Naive thymus-derived CD4-positive, alpha-beta T cell (primary cell): ENCODE data around the gene TCP1. TPM values are rescaled to one million over a fixed set of nuclear protein-coding genes. Genes with fewer than 3 reads are reported as not detected.
"Not testable (repeated sequence)": the region's sequence is repeated elsewhere in the genome, so short reads cannot be mapped to it uniquely, and the experiment has no call there.

Experiments
- ATAC-seq: fragments of 150-1000 bp; cut with Tn5 transposase; 2 replicates; pipeline ENCODE4 v1.10.0; 2021; ENCODE audit warnings: mild to moderate bottlenecking, moderate library complexity
- CTCF ChIA-PET: fragments of 350-600 bp; sonication (Branson Sonifier 250); formaldehyde crosslinking; loops from one replicate; lab custom pipeline; 2021; ENCODE audit warnings: antibody characterized with exemption; lab: Charles Lee
- POLR2A ChIA-PET: fragments of 350-600 bp; sonication (Branson Sonifier 250); formaldehyde crosslinking; loops from one replicate; lab custom pipeline; 2021; ENCODE audit warnings: antibody characterized with exemption, inconsistent platforms; lab: Charles Lee
- DNase-seq, 9 donors: peaks; one replicate each; pipeline versions ENCODE4 v3.0.0 to v3.0.0-alpha.2; 2020 to 2022; ENCODE audit warnings: mixed read lengths in 1 of 9
- H3K27ac ChIP-seq: one replicate; pipeline ENCODE4 v1.7.0; 2013; ENCODE audit warnings: mild to moderate bottlenecking, low read depth, low read length, moderate library complexity
- H3K27me3 ChIP-seq, 2 donors: one replicate each; pipeline ENCODE4 v1.7.0; 2013; ENCODE audit warnings: low read length in 2 of 2, mild to moderate bottlenecking in 2 of 2, moderate library complexity in 2 of 2; ENCODE audit not compliant: control insufficient read depth in 2 of 2, insufficient read depth in 2 of 2
- H3K36me3 ChIP-seq, 3 experiments: 1 replicate in 2 of 3; 2 replicates in 1 of 3; pipeline ENCODE4 v1.7.0; 2013; ENCODE audit warnings: low read length in 3 of 3, mild to moderate bottlenecking in 3 of 3, moderate library complexity in 1 of 3; ENCODE audit not compliant: insufficient read depth in 3 of 3, control insufficient read depth in 2 of 3
- H3K4me1 ChIP-seq, 2 donors: one replicate each; pipeline ENCODE4 v1.7.0; 2013; ENCODE audit warnings: low read length in 2 of 2, mild to moderate bottlenecking in 2 of 2, moderate library complexity in 1 of 2; ENCODE audit not compliant: control insufficient read depth in 2 of 2, insufficient read depth in 2 of 2
- H3K4me3 ChIP-seq: 2 replicates; pipeline ENCODE4 v1.7.0; 2013; ENCODE audit warnings: mild to moderate bottlenecking, low read length
- H3K9me3 ChIP-seq, 3 experiments: 1 replicate in 2 of 3; 2 replicates in 1 of 3; pipeline ENCODE4 v1.7.0; 2013; ENCODE audit warnings: low read length in 3 of 3; ENCODE audit not compliant: control insufficient read depth in 2 of 3
- H3K27ac Mint-ChIP-seq, 9 donors: one replicate each; pipeline ENCODE4 v1.8.0; 2020 to 2022; ENCODE audit warnings: mixed read lengths in 9 of 9, mild to moderate bottlenecking in 8 of 9, moderate library complexity in 5 of 9, inconsistent platforms in 2 of 9
- H3K27me3 Mint-ChIP-seq, 5 donors: one replicate each; pipeline ENCODE4 v1.8.0; 2021 to 2022; ENCODE audit warnings: mixed read lengths in 5 of 5, mild to moderate bottlenecking in 1 of 5
- H3K36me3 Mint-ChIP-seq, 5 donors: one replicate each; pipeline ENCODE4 v1.8.0; 2020 to 2022; ENCODE audit warnings: mixed read lengths in 5 of 5, mild to moderate bottlenecking in 3 of 5, inconsistent platforms in 1 of 5
- H3K4me1 Mint-ChIP-seq, 7 donors: one replicate each; pipeline ENCODE4 v1.8.0; 2020 to 2022; ENCODE audit warnings: mixed read lengths in 7 of 7, mild to moderate bottlenecking in 3 of 7, inconsistent platforms in 1 of 7
- H3K4me3 Mint-ChIP-seq, 10 donors: one replicate each; pipeline ENCODE4 v1.8.0; 2020 to 2022; ENCODE audit warnings: mild to moderate bottlenecking in 10 of 10, mixed read lengths in 10 of 10, moderate library complexity in 6 of 10, inconsistent platforms in 2 of 10
- H3K9me3 Mint-ChIP-seq, 11 donors: one replicate each; pipeline ENCODE4 v1.8.0; 2020 to 2022; ENCODE audit warnings: mixed read lengths in 11 of 11, mild to moderate bottlenecking in 4 of 11, inconsistent platforms in 1 of 11, moderate library complexity in 1 of 11
- intact Hi-C, 2 donors: fragments of 100-400 bp; cut with micrococcal nuclease; formaldehyde crosslinking; loops; one replicate each; pipeline ENCODE4 v1.15.1; 2023
- polyA plus RNA-seq, 2 donors: library from polyadenylated mRNA; unstranded; fragments of 300-500 nt; fragmentation: Illumina TruSeq; gene quantifications; one replicate each; pipeline ENCODE4 v1.2.3, GENCODE V29; 2021
- total RNA-seq, 6 experiments: library from RNA in 5 of 6; stranded (reverse) in 5 of 6; gene quantifications; 1 replicate in 5 of 6; 2 replicates in 1 of 6; pipeline ENCODE4 v1.2.3 and lab custom pipeline; 2021 to 2026

The TCP1 gene
- total and polyA plus RNA-seq, 7 experiments from 2014 or later = 63.3 to 225 (median 150) TPM

GRCh38 chr6:159826968-159827647 is 37.7 kb upstream of the TCP1 start:
- no peak overlapping the region for H3K4me3 Mint-ChIP-seq
- Histone ChIP-seq H3K36me3 (no peaks in the 10 kb centered on the region), H3K9me3 (no peaks in the 10 kb centered on the region), H3K4me3 (no peak overlapping the region), H3K27me3 (no peaks in the 10 kb centered on the region), H3K27ac (no peak overlapping the region), H3K4me1 (peaks cover 0 to 3% of the 10 kb centered on the region in 2 donors)
- H3K27me3 Mint-ChIP-seq = peaks cover 0 to 13% (median 0%) of the 10 kb centered on the region in 5 donors
- intact Hi-C loops = no loop called here
- DNase-seq (no peak), ATAC-seq (no peak)
- ChIA-PET CTCF (no interaction called here), POLR2A (no interaction called here)
- peaks cover 6 to 33% (median 16%) of the 10 kb centered on the region in 7 donors for H3K4me1 Mint-ChIP-seq
- H3K27ac Mint-ChIP-seq = no peak overlapping the region
- H3K36me3 Mint-ChIP-seq = peaks cover 0 to 4% (median 3%) of the 10 kb centered on the region in 5 donors
- H3K9me3 Mint-ChIP-seq = peaks cover 0 to 2% (median 0%) of the 10 kb centered on the region in 11 donors

DNA sequence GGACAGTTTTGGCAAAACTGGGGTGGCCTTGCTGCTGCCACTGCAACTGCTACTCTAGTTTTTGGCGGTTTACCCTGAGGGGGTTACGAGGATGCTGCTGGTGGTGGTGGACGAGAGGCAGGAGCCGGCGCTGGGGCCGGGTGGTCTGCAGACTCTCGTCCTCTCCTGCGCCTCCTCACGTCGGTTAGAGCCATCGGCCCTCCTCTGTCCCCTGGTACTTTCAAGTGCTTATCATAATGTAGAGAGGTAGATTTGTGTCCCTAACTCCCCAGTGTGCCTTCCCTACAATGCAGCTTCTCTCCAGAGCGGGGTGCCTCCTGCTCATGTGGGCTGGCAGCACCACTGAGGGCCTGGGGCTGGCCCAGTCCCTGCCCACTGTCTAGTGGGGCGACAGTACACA is 36.6 kb upstream of the TCP1 start:
- Mint-ChIP-seq H3K36me3 (peaks cover 0 to 4% (median 3%) of the 10 kb centered on the region in 5 donors), H3K4me3 (no peak overlapping the region), H3K27me3 (peaks cover 0 to 6% (median 0%) of the 10 kb centered on the region in 5 donors), H3K4me1 (peaks cover 6 to 29% (median 16%) of the 10 kb centered on the region in 7 donors), H3K9me3 (peaks cover 0 to 2% (median 0%) of the 10 kb centered on the region in 11 donors), H3K27ac (no peak overlapping the region)
- no peaks in the 10 kb centered on the region for H3K36me3 ChIP-seq
- ChIA-PET POLR2A (no interaction called here), CTCF (no interaction called here)
- peaks cover 0 to 11% of the 10 kb centered on the region in 2 donors for H3K4me1 ChIP-seq
- ATAC-seq = no peak
- no peaks in the 10 kb centered on the region for H3K27me3 ChIP-seq
- no peak overlapping the region for H3K27ac ChIP-seq
- H3K9me3 ChIP-seq = no peaks in the 10 kb centered on the region
- intact Hi-C loops = no loop called here
- no peak overlapping the region for H3K4me3 ChIP-seq
- no peak for DNase-seq

- DNase-seq, H3K27ac ChIP-seq, H3K27me3 Mint-ChIP-seq, H3K36me3 Mint-ChIP-seq, H3K4me3 Mint-ChIP-seq, POLR2A ChIA-PET, H3K27me3 ChIP-seq, ATAC-seq, H3K27ac Mint-ChIP-seq, intact Hi-C loops, H3K9me3 Mint-ChIP-seq, H3K9me3 ChIP-seq, H3K4me3 ChIP-seq, H3K36me3 ChIP-seq: not testable (repeated sequence)
- H3K4me1 Mint-ChIP-seq = peaks cover 13 to 38% (median 25%) of the 10 kb centered on the region in 7 donors
- peaks cover 0 to 24% of the 10 kb centered on the region in 2 donors for H3K4me1 ChIP-seq
- CTCF ChIA-PET = interaction anchor here (1.2 kb wide), 1 partner anchor 9 kb away, joined by 3 read pairs; no protein-coding TSS in a partner anchor
These were observed 35.3 kb upstream of the TCP1 start for GRCh38 chr6:159824690-159825089.

- no peaks in the 10 kb centered on the region for H3K27me3 ChIP-seq
- H3K4me1 ChIP-seq = peaks cover 0 to 29% of the 10 kb centered on the region in 2 donors
- DNase-seq = no peak
- POLR2A ChIA-PET = no interaction called here
- H3K27ac Mint-ChIP-seq = peak overlapping the region in 3 of 9 donors; percentile 32 to 70 (median 43)
- no peak overlapping the region for H3K4me3 Mint-ChIP-seq
- H3K4me3 ChIP-seq = no peak overlapping the region
- no peaks in the 10 kb centered on the region for H3K36me3 ChIP-seq
- CTCF ChIA-PET = interaction anchor here (1.2 kb wide), 1 partner anchor 10 kb away, joined by 3 read pairs; no protein-coding TSS in a partner anchor
- H3K9me3 Mint-ChIP-seq = peaks cover 0 to 2% (median 0%) of the 10 kb centered on the region in 11 donors
- H3K36me3 Mint-ChIP-seq = peaks cover 0 to 4% (median 3%) of the 10 kb centered on the region in 5 donors
- H3K4me1 Mint-ChIP-seq = peaks cover 15 to 39% (median 28%) of the 10 kb centered on the region in 7 donors
- no peak for ATAC-seq
- intact Hi-C loops = no loop called here
- H3K9me3 ChIP-seq = no peaks in the 10 kb centered on the region
- H3K27me3 Mint-ChIP-seq = no peaks in the 10 kb centered on the region
- no peak overlapping the region for H3K27ac ChIP-seq
These were observed 34.6 kb upstream of the TCP1 start for GRCh38 chr6:159823953-159824352.

GRCh38 chr6:159821726-159822125 is 32.3 kb upstream of the TCP1 start:
- H3K9me3 ChIP-seq = no peaks in the 10 kb centered on the region
- H3K4me3 Mint-ChIP-seq = no peak overlapping the region
- intact Hi-C loops = loop anchor here in 1 of 2 donors (2.0 kb wide), 1 partner anchor 31 kb away; the partner anchor contains the start of gene MRPL18
- ATAC-seq (no peak), DNase-seq (no peak)
- no peak overlapping the region for H3K27ac ChIP-seq
- H3K4me3 ChIP-seq = no peak overlapping the region
- H3K4me1 ChIP-seq = peaks cover 0 to 32% of the 10 kb centered on the region in 2 donors
- H3K36me3 Mint-ChIP-seq = peaks cover 0 to 4% (median 3%) of the 10 kb centered on the region in 5 donors
- no peak overlapping the region for H3K27ac Mint-ChIP-seq
- no peaks in the 10 kb centered on the region for H3K27me3 Mint-ChIP-seq
- ChIA-PET POLR2A (interaction anchor here (0.9 to 2.6 kb wide), 2 partner anchors 12 to 32 kb away, joined by 3 to 18 read pairs; partner anchors contain the start of genes MRPL18 and TCP1), CTCF (interaction anchor here (2.3 kb wide), 1 partner anchor 31 kb away, joined by 7 read pairs; no protein-coding TSS in a partner anchor)
- peaks cover 0 to 2% (median 0%) of the 10 kb centered on the region in 11 donors for H3K9me3 Mint-ChIP-seq
- H3K27me3 ChIP-seq = no peaks in the 10 kb centered on the region
- peaks cover 15 to 49% (median 30%) of the 10 kb centered on the region in 7 donors for H3K4me1 Mint-ChIP-seq
- H3K36me3 ChIP-seq = no peaks in the 10 kb centered on the region

- POLR2A ChIA-PET = interaction anchor here (0.8 to 2.6 kb wide), 4 partner anchors 12 to 147 kb away, joined by 3 to 18 read pairs (median 6); partner anchors contain the start of genes MRPL18 and TCP1
- CTCF ChIA-PET = interaction anchor here (0.9 to 2.3 kb wide), 2 partner anchors 31 to 32 kb away, joined by 3 to 7 read pairs; partner anchors contain the start of gene MRPL18
- H3K4me3 ChIP-seq = no peak overlapping the region
- DNase-seq (no peak), ATAC-seq (no peak)
- Mint-ChIP-seq H3K27ac (peak overlapping the region in 6 of 9 donors; percentile 80 to 97 (median 94)), H3K4me1 (peaks cover 15 to 49% (median 30%) of the 10 kb centered on the region in 7 donors), H3K9me3 (no peaks in the 10 kb centered on the region), H3K27me3 (no peaks in the 10 kb centered on the region), H3K4me3 (peak overlapping the region in 5 of 10 donors; percentile 13 to 91 (median 88)), H3K36me3 (peaks cover 0 to 4% (median 1%) of the 10 kb centered on the region in 5 donors)
- intact Hi-C loops = loop anchor here in 1 of 2 donors (2.0 kb wide), 1 partner anchor 30 kb away; the partner anchor contains the start of gene MRPL18
- no peak overlapping the region for H3K27ac ChIP-seq
- H3K27me3 ChIP-seq = no peaks in the 10 kb centered on the region
- H3K4me1 ChIP-seq = peaks cover 0 to 32% of the 10 kb centered on the region in 2 donors
- H3K36me3 ChIP-seq = no peaks in the 10 kb centered on the region
- H3K9me3 ChIP-seq = no peaks in the 10 kb centered on the region
These were observed 31.7 kb upstream of the TCP1 start for GRCh38 chr6:159821122-159821521.
